RWPE2 (cell line): ENCODE measurements around the gene TMEM217.

Experiments used
- ATAC-seq: fragments of 200-7000 bp; cut with Tn5 transposase; 3 replicates; pipeline ENCODE4 v1.9.1; 2021; ENCODE audit warnings: low read depth
- DNase-seq: peaks from one replicate; pipeline ENCODE4 v3.0.0-alpha.2; 2020; ENCODE audit warnings: low spot score
- H3K27ac ChIP-seq: fragments of 450-650 bp; 2 replicates; pipeline ENCODE4 v1.5.1; 2017; ENCODE audit warnings: mild to moderate bottlenecking; ENCODE audit not compliant: poor library complexity, severe bottlenecking
- H3K27me3 ChIP-seq: fragments of 250-450 bp; sonication (Bioruptor Pico); 2 replicates; pipeline ENCODE4 v1.5.1; 2021; ENCODE audit warnings: mild to moderate bottlenecking, moderate library complexity; ENCODE audit not compliant: insufficient read depth, poor library complexity, severe bottlenecking
- H3K36me3 ChIP-seq: fragments of 250-450 bp; sonication (Bioruptor Pico); 2 replicates; pipeline ENCODE4 v1.5.1; 2020; ENCODE audit warnings: low read depth, mild to moderate bottlenecking, moderate library complexity
- H3K4me1 ChIP-seq: fragments of 250-450 bp; sonication (Bioruptor Pico); 2 replicates; pipeline ENCODE4 v1.5.1; 2021; ENCODE audit warnings: mild to moderate bottlenecking, moderate library complexity; ENCODE audit not compliant: insufficient read depth, poor library complexity, severe bottlenecking
- H3K4me3 ChIP-seq: fragments of 250-450 bp; sonication (Bioruptor Pico); 2 replicates; pipeline ENCODE4 v1.5.1; 2021; ENCODE audit warnings: mild to moderate bottlenecking, moderate library complexity; ENCODE audit not compliant: severe bottlenecking
- H3K9me3 ChIP-seq: fragments of 250-450 bp; sonication (Bioruptor Pico); 2 replicates; pipeline ENCODE4 v1.5.1; 2021; ENCODE audit warnings: mild to moderate bottlenecking, moderate library complexity; ENCODE audit not compliant: severe bottlenecking
- CTCF ChIP-seq: fragments of 450-650 bp; IDR thresholded peaks from one replicate; pipeline ENCODE4 v1.5.1; 2017; ENCODE audit warnings: mild to moderate bottlenecking, moderate library complexity; ENCODE audit not compliant: poor library complexity, severe bottlenecking

TMEM217 gene

GRCh38 chr6:37284781-37285180 is 26.8 kb upstream of the TMEM217 start:
- Histone ChIP-seq H3K27me3 (no peaks in the 10 kb centered on the region), H3K36me3 (peaks cover 52% of the 10 kb centered on the region), H3K4me3 (no peak overlapping the region), H3K9me3 (no peaks in the 10 kb centered on the region), H3K4me1 (no peaks in the 10 kb centered on the region), H3K27ac (no peak overlapping the region)
- no peak for TF ChIP-seq CTCF
- no peak for DNase-seq
- ATAC-seq: no peak

GRCh38 chr6:37283671-37284151 is 25.8 kb upstream of the TMEM217 start:
- no peak overlapping the region for H3K4me3 ChIP-seq
- no peaks in the 10 kb centered on the region for H3K4me1 ChIP-seq
- no peak overlapping the region for H3K27ac ChIP-seq
- H3K36me3 ChIP-seq: peaks cover 60% of the 10 kb centered on the region
- TF ChIP-seq CTCF: no peak
- no peaks in the 10 kb centered on the region for H3K9me3 ChIP-seq
- DNase-seq: no peak
- ATAC-seq: no peak
- H3K27me3 ChIP-seq: no peaks in the 10 kb centered on the region

GRCh38 chr6:37283268-37283667 is 25.3 kb upstream of the TMEM217 start:
- H3K9me3 ChIP-seq: no peaks in the 10 kb centered on the region
- H3K4me1 ChIP-seq: no peaks in the 10 kb centered on the region
- H3K27ac ChIP-seq: no peak overlapping the region
- H3K27me3 ChIP-seq: no peaks in the 10 kb centered on the region
- DNase-seq: no peak
- no peak overlapping the region for H3K4me3 ChIP-seq
- no peak for TF ChIP-seq CTCF
- H3K36me3 ChIP-seq: peaks cover 60% of the 10 kb centered on the region
- no peak for ATAC-seq

DNA sequence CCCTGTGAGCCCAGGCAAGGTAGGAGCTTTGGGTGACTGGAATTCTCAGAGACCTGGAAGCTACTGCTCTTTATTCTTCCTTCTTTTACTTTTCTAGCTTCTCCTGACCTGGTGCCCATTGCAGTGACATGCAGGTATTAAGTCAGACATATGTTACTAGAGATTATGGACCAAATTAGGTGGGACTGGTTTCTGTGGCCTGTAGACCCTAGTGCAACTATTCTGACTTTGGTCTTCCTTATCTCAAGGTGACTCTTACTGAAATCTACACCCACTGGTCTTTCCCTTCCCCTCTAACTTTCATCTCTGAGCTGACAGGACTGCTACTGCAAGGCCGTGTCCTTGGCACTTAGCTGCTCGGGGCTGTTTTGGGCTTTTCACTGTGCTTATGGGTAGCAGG is 24.4 kb upstream of the TMEM217 start:
- no peaks in the 10 kb centered on the region for H3K27me3 ChIP-seq
- H3K36me3 ChIP-seq: peaks cover 56% of the 10 kb centered on the region
- DNase-seq: no peak
- no peak for ATAC-seq
- no peaks in the 10 kb centered on the region for H3K9me3 ChIP-seq
- no peaks in the 10 kb centered on the region for H3K4me1 ChIP-seq
- no peak overlapping the region for H3K4me3 ChIP-seq
- no peak for TF ChIP-seq CTCF
- H3K27ac ChIP-seq: no peak overlapping the region

- Histone ChIP-seq H3K27me3 (no peaks in the 10 kb centered on the region), H3K27ac (no peak overlapping the region), H3K9me3 (no peaks in the 10 kb centered on the region), H3K36me3 (peaks cover 42% of the 10 kb centered on the region), H3K4me3 (no peak overlapping the region), H3K4me1 (no peaks in the 10 kb centered on the region)
- DNase-seq (no peak), ATAC-seq (no peak)
- TF ChIP-seq CTCF: no peak
Observed at GRCh38 chr6:37280162-37280887, 22.4 kb upstream of the TMEM217 start.
